Erythroblast (primary cell): Measurements from ENCODE around the gene C22orf39.

ENCODE experiments used
- GATA1 ChIP-seq: IDR thresholded peaks from 2 replicates; pipeline ENCODE4 v1.6.1; 2011; ENCODE audit warnings: low read depth, mild to moderate bottlenecking, control low read depth, low read length, moderate library complexity
- POLR2A ChIP-seq: IDR thresholded peaks from 2 replicates; pipeline ENCODE4 v1.6.1; 2011; ENCODE audit warnings: mild to moderate bottlenecking, low read length

GRCh38 chr22:19494001-19494560 lies 46.6 kb upstream of the C22orf39 start:
- TF ChIP-seq POLR2A (no peak), GATA1 (no peak)
